K562 (cell line): ENCODE results near the gene NAGLU. TPM values are rescaled to one million over a fixed set of nuclear protein-coding genes. Genes with fewer than 3 reads are reported as not detected.

Experiments used
- BDP1 ChIP-seq: IDR thresholded peaks from 3 replicates; pipeline ENCODE4 v1.6.1; 2011; ENCODE audit not compliant: insufficient read length, insufficient read depth
- DPF2 ChIP-seq: fragments of 450-650 bp; IDR thresholded peaks from 2 replicates; pipeline ENCODE4 v1.6.1; 2016
- EGR1 ChIP-seq: fragments of 450-650 bp; conservative IDR thresholded peaks from 2 replicates; pipeline ENCODE4 v1.6.1; 2017; ENCODE audit warnings: mild to moderate bottlenecking
- FOXK2 ChIP-seq, 2 experiments: fragments of 450-650 bp; IDR thresholded peaks in 1 of 2; conservative IDR thresholded peaks in 1 of 2; 2 replicates each; pipeline ENCODE4 v1.6.1; 2016; ENCODE audit warnings: low read depth in 2 of 2, mild to moderate bottlenecking in 1 of 2
- JUND ChIP-seq, 2 experiments: IDR thresholded peaks; 2 replicates in 1 of 2; 3 replicates in 1 of 2; pipeline ENCODE4 v1.6.1; 2011; ENCODE audit warnings: borderline replicate concordance in 2 of 2, low read depth in 2 of 2, low read length in 2 of 2, improper control_type of control experiment in 1 of 2, missing biosample characterization in 1 of 2, missing genetic modification characterization in 1 of 2, missing genetic modification reagents in 1 of 2
- MAZ ChIP-seq, 2 experiments: fragments of 450-650 bp in 1 of 2; sonication (generic) in 1 of 2; formaldehyde crosslinking; IDR thresholded peaks in 1 of 2; conservative IDR thresholded peaks in 1 of 2; 2 replicates each; pipeline versions ENCODE4 v1.4.0 to v1.5.0; 2020; ENCODE audit warnings: mild to moderate bottlenecking in 1 of 2, missing genetic modification reagents in 1 of 2
- MIER1 ChIP-seq: fragments of 450-650 bp; IDR thresholded peaks from 2 replicates; pipeline ENCODE4 v1.6.1; 2016; ENCODE audit warnings: antibody characterized with exemption, mild to moderate bottlenecking, low read depth
- MNT ChIP-seq, 2 experiments: fragments of 450-650 bp; conservative IDR thresholded peaks; 2 replicates each; pipeline ENCODE4 v1.6.1; 2017; ENCODE audit warnings: mild to moderate bottlenecking in 2 of 2, moderate library complexity in 2 of 2
- NFRKB ChIP-seq: fragments of 450-650 bp; IDR thresholded peaks from 2 replicates; pipeline ENCODE4 v1.6.1; 2016; ENCODE audit warnings: low read depth
- NR2C2 ChIP-seq, 2 experiments: fragments of 200-800 bp in 1 of 2; sonication (Bioruptor generic) in 1 of 2; sonication (generic) in 1 of 2; formaldehyde crosslinking in 1 of 2; IDR thresholded peaks; 2 replicates each; pipeline versions ENCODE4 v1.6.1 to v1.8.0; 2016 to 2022; ENCODE audit warnings: mild to moderate bottlenecking in 1 of 2, missing compliant biosample characterization in 1 of 2, missing genetic modification characterization in 1 of 2, missing genetic modification reagents in 1 of 2
- NR2F6 ChIP-seq: fragments of 450-650 bp; formaldehyde crosslinking; IDR thresholded peaks from 2 replicates; pipeline ENCODE4 v1.4.0; 2020; ENCODE audit warnings: mild to moderate bottlenecking
- PTTG1 ChIP-seq: fragments of 450-650 bp; IDR thresholded peaks from 2 replicates; pipeline ENCODE4 v1.6.1; 2016; ENCODE audit warnings: low read depth, mild to moderate bottlenecking, missing genetic modification characterization, missing compliant biosample characterization
- RAD21 ChIP-seq, 2 experiments: fragments of 250-450 bp in 1 of 2; fragments of 450-650 bp in 1 of 2; sonication (Bioruptor Pico) in 1 of 2; formaldehyde crosslinking in 1 of 2; IDR thresholded peaks in 1 of 2; conservative IDR thresholded peaks in 1 of 2; 2 replicates each; pipeline versions ENCODE4 v1.4.0 to v1.8.0; 2020 to 2022; ENCODE audit warnings: mild to moderate bottlenecking in 2 of 2, moderate library complexity in 1 of 2
- RBBP5 ChIP-seq: fragments of 200-600 bp; sonication (generic); IDR thresholded peaks from 2 replicates; pipeline ENCODE4 v1.6.1; 2012; ENCODE audit warnings: borderline replicate concordance, mild to moderate bottlenecking, low read length, control low read depth, inconsistent platforms; ENCODE audit not compliant: insufficient read depth, poor library complexity, severe bottlenecking
- SRF ChIP-seq, 2 experiments: fragments of 250-450, 450-650 bp in 1 of 2; sonication (Bioruptor Pico) in 1 of 2; sonication (generic) in 1 of 2; formaldehyde crosslinking; IDR thresholded peaks; 2 replicates each; pipeline versions ENCODE4 v1.5.0 to v1.5.1; 2020 to 2022; ENCODE audit warnings: mild to moderate bottlenecking in 1 of 2, missing genetic modification reagents in 1 of 2
- SRSF7 ChIP-seq: fragments of 200-400 bp; formaldehyde crosslinking; optimal IDR thresholded peaks from 2 replicates; pipeline ENCODE3; 2017; ENCODE audit warnings: mild to moderate bottlenecking, low read depth, low read length
- TEAD4 ChIP-seq, 2 experiments: sonication (generic) in 1 of 2; formaldehyde crosslinking in 1 of 2; IDR thresholded peaks; 2 replicates each; pipeline versions ENCODE4 v1.6.1 to v1.8.0; 2012 to 2022; ENCODE audit warnings: borderline replicate concordance in 1 of 2, inconsistent platforms in 1 of 2, low read length in 1 of 2, mild to moderate bottlenecking in 1 of 2, missing genetic modification reagents in 1 of 2
- ZBTB26 ChIP-seq: fragments of 450-650 bp; formaldehyde crosslinking; IDR thresholded peaks from 2 replicates; pipeline ENCODE4 v1.4.0; 2022; ENCODE audit warnings: missing genetic modification characterization
- ZNF311 ChIP-seq: fragments of 250-450 bp; sonication (Bioruptor Pico); IDR thresholded peaks from 2 replicates; pipeline ENCODE4 v1.4.0; 2020; ENCODE audit warnings: mild to moderate bottlenecking, moderate library complexity
- polyA plus RNA-seq, 8 experiments: library from polyadenylated mRNA; depleted of rRNA in 4 of 8; stranded (reverse) in 5 of 8; unstranded in 3 of 8; fragments of >200 nt; fragmentation: Nextera tagmentation in 2 of 8; fragmentation: Illumina TruSeq in 1 of 8; extraction: Ambion mirVana in 2 of 8; extraction: Trizol in 1 of 8; gene quantifications; 2 replicates each; pipeline versions ENCODE4 v1.2.1 to v1.2.3, GENCODE V29; 2011 to 2014; ENCODE audit warnings: inconsistent platforms in 1 of 8, missing spikeins in 1 of 8
- total RNA-seq, 7 experiments: library from RNA; depleted of rRNA in 6 of 7; stranded (reverse); fragments of >200 nt in 6 of 7; fragmentation: Illumina TruSeq in 2 of 7; extraction: Trizol in 2 of 7; gene quantifications; 2 replicates each; pipeline versions ENCODE4 v1.2.1 to v1.2.3, GENCODE V29; 2011 to 2021; ENCODE audit warnings: low replicate concordance in 1 of 7
- TF ChIP-seq, protein P1 (sequence below): fragments of 250-450 bp; sonication (Bioruptor Pico); IDR thresholded peaks from 2 replicates; pipeline ENCODE4 v1.8.0; 2021; ENCODE audit warnings: borderline replicate concordance, mild to moderate bottlenecking, moderate library complexity; ENCODE audit not compliant: poor library complexity, severe bottlenecking
- TF ChIP-seq, protein P2 (sequence below): sonication (generic); IDR thresholded peaks from 2 replicates; pipeline ENCODE4 v1.6.1; 2016

NAGLU gene
- total and polyA plus RNA-seq, 9 of the 15 experiments (the other 6 are each of a cell fraction or from before 2014, with no cell fraction given) = 0.04 to 21.5 (median 8.5) TPM

- TF ChIP-seq NR2C2 (CRISPR knock-in tag; IDR thresholded peaks at IDR 0.05) (no peak), NR2C2 (tag; IDR thresholded peaks at IDR 0.05) (no peak), SRSF7 (no peak), ZBTB26 (CRISPR knock-in tag) (0 out of 2 replicates have a peak, but pooled peaks have one; percentile 73), NFRKB (0 out of 2 replicates have a peak, but pooled peaks have one; percentile 18), BDP1 (no peak), TEAD4 (IDR thresholded peaks at IDR 0.05; ENCODE audit: low read length) (peak; percentile 78), TEAD4 (CRISPR knock-in tag; IDR thresholded peaks at IDR 0.05; ENCODE audit: borderline replicate concordance) (no peak), RBBP5 (peak; percentile 13), SRF (CRISPR knock-in tag; IDR thresholded peaks at IDR 0.05) (peak in 1 of 2 experiments; percentile 45; a peak in 1 of 4 replicates), JUND (IDR thresholded peaks at IDR 0.05; ENCODE audit: borderline replicate concordance, low read depth, low read length) (no peak), JUND (tag; IDR thresholded peaks at IDR 0.05; ENCODE audit: borderline replicate concordance, low read depth, low read length) (no peak), PTTG1 (no peak), MAZ (CRISPR knock-in tag; conservative IDR thresholded peaks at IDR 0.05 in 1 of 2, IDR thresholded peaks at IDR 0.05 in 1 of 2) (peak in 1 of 2 experiments; percentile 57; a peak in 1 of 4 replicates), FOXK2 (conservative IDR thresholded peaks at IDR 0.05 in 1 of 2, IDR thresholded peaks at IDR 0.05 in 1 of 2; ENCODE audit: low read depth in 2 of 2) (no peak), NR2F6 (CRISPR knock-in tag) (peak; percentile 63; the same call in 1 of the 2 replicates), ZNF311 (CRISPR knock-in tag) (peak; percentile 63; the same call in 1 of the 2 replicates), MNT (conservative IDR thresholded peaks at IDR 0.05) (no peak), MIER1 (peak; percentile 65; the same call in 1 of the 2 replicates), DPF2 (peak; percentile 14; the same call in 1 of the 2 replicates), EGR1 (no peak), RAD21 (CRISPR knock-in tag; conservative IDR thresholded peaks at IDR 0.05 in 1 of 2, IDR thresholded peaks at IDR 0.05 in 1 of 2) (peak in 1 of 2 experiments; percentile 11; a peak in 1 of 4 replicates)
- TF ChIP-seq, protein P1, sequence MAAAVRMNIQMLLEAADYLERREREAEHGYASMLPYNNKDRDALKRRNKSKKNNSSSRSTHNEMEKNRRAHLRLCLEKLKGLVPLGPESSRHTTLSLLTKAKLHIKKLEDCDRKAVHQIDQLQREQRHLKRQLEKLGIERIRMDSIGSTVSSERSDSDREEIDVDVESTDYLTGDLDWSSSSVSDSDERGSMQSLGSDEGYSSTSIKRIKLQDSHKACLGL (CRISPR knock-in tag) = no peak
- TF ChIP-seq, protein P2, sequence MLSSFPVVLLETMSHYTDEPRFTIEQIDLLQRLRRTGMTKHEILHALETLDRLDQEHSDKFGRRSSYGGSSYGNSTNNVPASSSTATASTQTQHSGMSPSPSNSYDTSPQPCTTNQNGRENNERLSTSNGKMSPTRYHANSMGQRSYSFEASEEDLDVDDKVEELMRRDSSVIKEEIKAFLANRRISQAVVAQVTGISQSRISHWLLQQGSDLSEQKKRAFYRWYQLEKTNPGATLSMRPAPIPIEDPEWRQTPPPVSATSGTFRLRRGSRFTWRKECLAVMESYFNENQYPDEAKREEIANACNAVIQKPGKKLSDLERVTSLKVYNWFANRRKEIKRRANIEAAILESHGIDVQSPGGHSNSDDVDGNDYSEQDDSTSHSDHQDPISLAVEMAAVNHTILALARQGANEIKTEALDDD = no peak
Observed at GRCh38 chr17:42566215-42566882, 30.3 kb downstream of the NAGLU start (continued).
